Subcutaneous abdominal adipose tissue (tissue), 5 donors: ENCODE results near the gene MICALL1.
A peak's percentile ranks its signal among the peaks of the same experiment; 100 is the strongest.

Experiments
- H3K27ac ChIP-seq: one replicate; pipeline ENCODE4 v1.7.0; 2013; ENCODE audit warnings: low read depth, mild to moderate bottlenecking, inconsistent platforms, low read length, moderate library complexity
- H3K27me3 ChIP-seq, 5 donors: one replicate each; pipeline ENCODE4 v1.7.0; 2013; ENCODE audit warnings: low read length in 5 of 5, inconsistent platforms in 1 of 5; ENCODE audit not compliant: control insufficient read depth in 5 of 5, insufficient read depth in 4 of 5
- H3K36me3 ChIP-seq, 5 donors: one replicate each; pipeline ENCODE4 v1.7.0; 2013; ENCODE audit warnings: low read length in 5 of 5; ENCODE audit not compliant: control insufficient read depth in 5 of 5, insufficient read depth in 5 of 5
- H3K4me1 ChIP-seq, 5 donors: one replicate each; pipeline ENCODE4 v1.7.0; 2013; ENCODE audit warnings: low read length in 5 of 5, mild to moderate bottlenecking in 3 of 5, moderate library complexity in 1 of 5; ENCODE audit not compliant: control insufficient read depth in 5 of 5, insufficient read depth in 5 of 5
- H3K4me3 ChIP-seq, 5 donors: one replicate each; pipeline ENCODE4 v1.7.0; 2013; ENCODE audit warnings: low read length in 5 of 5, low read depth in 1 of 5
- H3K9ac ChIP-seq, 5 donors: one replicate each; pipeline ENCODE4 v1.7.0; 2013; ENCODE audit warnings: low read length in 5 of 5, mild to moderate bottlenecking in 4 of 5, moderate library complexity in 3 of 5
- H3K9me3 ChIP-seq, 5 donors: one replicate each; pipeline ENCODE4 v1.7.0; 2013; ENCODE audit warnings: low read length in 5 of 5; ENCODE audit not compliant: control insufficient read depth in 5 of 5
- donor health status: healthy.
- donor health status: healthy.
- donor health status: healthy.
- donor health status: healthy.
- donor health status: healthy.

The MICALL1 gene

GRCh38 chr22:37892566-37893335, 13.3 kb upstream of the MICALL1 start:
- Histone ChIP-seq H3K36me3 (peaks cover 10 to 39% (median 20%) of the 10 kb centered on the region in 5 donors), H3K4me3 (no peak overlapping the region), H3K27ac (peak overlapping the region; percentile 32), H3K9ac (no peak overlapping the region), H3K27me3 (no peaks in the 10 kb centered on the region), H3K4me1 (peaks cover 9 to 50% (median 41%) of the 10 kb centered on the region in 5 donors), H3K9me3 (no peaks in the 10 kb centered on the region)

DNA sequence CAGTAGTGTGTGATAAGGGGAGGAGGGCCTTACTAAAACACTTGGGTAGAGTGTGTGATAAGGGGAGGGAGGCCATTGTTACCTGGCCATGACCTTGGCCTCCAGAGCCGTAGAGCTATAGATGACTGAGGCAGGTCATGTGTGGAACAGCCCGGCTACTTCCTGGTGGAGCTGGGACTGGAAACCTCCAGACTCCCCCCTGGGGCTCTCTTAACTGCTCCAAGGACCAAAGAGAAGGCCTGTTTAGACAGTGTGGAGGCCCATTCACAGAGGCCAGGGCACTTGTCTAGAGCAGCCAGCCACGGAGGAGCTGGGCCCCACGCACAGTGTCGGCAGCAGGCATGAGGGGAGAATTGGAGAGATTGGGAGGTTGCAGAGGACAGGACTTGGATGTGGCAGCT, 12.5 kb upstream of the MICALL1 start:
- Histone ChIP-seq H3K27ac (peak overlapping the region; percentile 32), H3K36me3 (peaks cover 3 to 32% (median 14%) of the 10 kb centered on the region in 5 donors), H3K9me3 (no peaks in the 10 kb centered on the region), H3K4me1 (peaks cover 9 to 47% (median 35%) of the 10 kb centered on the region in 5 donors), H3K27me3 (no peaks in the 10 kb centered on the region), H3K4me3 (no peak overlapping the region), H3K9ac (no peak overlapping the region)

GRCh38 chr22:37894939-37895670, 11.0 kb upstream of the MICALL1 start:
- Histone ChIP-seq H3K4me3 (no peak overlapping the region), H3K9me3 (no peaks in the 10 kb centered on the region), H3K4me1 (peaks cover 9 to 47% (median 35%) of the 10 kb centered on the region in 5 donors), H3K27ac (peak overlapping the region; percentile 57), H3K27me3 (no peaks in the 10 kb centered on the region), H3K36me3 (peaks cover 0 to 17% (median 2%) of the 10 kb centered on the region in 5 donors), H3K9ac (peak overlapping the region in 1 of 5 donors; percentile 12)

- Histone ChIP-seq H3K9ac (peak overlapping the region in 4 of 5 donors; percentile 4 to 59 (median 24)), H3K27ac (peak overlapping the region; percentile 71)
These were observed 9.9 kb upstream of the MICALL1 start for GRCh38 chr22:37896181-37896592.

DNA sequence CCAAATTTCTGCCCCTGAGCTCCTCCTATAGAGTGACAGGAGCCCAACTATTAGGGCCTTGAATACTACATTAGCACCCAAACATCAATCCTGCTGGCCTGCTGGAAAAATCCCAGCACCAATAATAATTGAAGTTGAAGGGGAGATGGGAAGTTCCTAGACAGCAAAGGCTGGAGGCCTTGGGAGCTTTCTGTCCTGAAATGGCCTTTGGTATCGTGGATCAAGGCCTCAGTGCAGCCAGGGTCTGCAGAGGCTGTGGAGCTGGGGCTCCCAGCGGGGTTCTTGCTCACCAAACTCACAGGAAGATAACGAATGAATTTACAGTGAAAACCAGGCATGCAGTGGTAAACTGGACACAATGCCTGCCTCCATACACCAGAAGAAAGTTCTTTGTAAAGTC, 9.2 kb upstream of the MICALL1 start:
- Histone ChIP-seq H3K27me3 (no peaks in the 10 kb centered on the region), H3K27ac (peak overlapping the region; percentile 71), H3K9ac (peak overlapping the region in 2 of 5 donors; percentile 4 to 29), H3K9me3 (no peaks in the 10 kb centered on the region), H3K4me3 (no peak overlapping the region), H3K36me3 (peaks cover 0 to 4% (median 0%) of the 10 kb centered on the region in 5 donors), H3K4me1 (peaks cover 9 to 46% (median 41%) of the 10 kb centered on the region in 5 donors)

More at GRCh38 chr22:37896181-37896592, 9.9 kb upstream of the MICALL1 start:
- H3K4me3 ChIP-seq, result no peak overlapping the region
- peaks cover 0 to 12% (median 0%) of the 10 kb centered on the region in 5 donors for H3K36me3 ChIP-seq
- peaks cover 9 to 47% (median 37%) of the 10 kb centered on the region in 5 donors for H3K4me1 ChIP-seq
- H3K27me3 ChIP-seq, result no peaks in the 10 kb centered on the region
- no peaks in the 10 kb centered on the region for H3K9me3 ChIP-seq

DNA sequence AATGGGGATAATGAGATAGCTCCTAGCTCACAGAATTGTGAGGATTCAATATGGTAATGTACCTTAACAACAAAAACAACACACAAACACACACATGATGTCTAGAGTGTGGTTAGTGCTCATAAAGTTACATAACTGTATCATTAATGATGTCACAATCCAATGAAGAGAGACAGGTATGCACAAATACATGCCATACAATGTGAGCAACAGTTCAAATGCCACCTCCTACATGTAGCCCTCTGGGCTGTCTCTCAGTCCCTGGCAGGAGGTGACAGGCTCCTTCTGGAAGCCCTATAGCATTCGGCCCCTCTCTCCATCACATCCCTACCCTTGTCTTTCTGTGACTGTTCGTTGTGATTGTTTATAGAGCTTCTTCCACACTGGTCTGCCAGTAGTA, 8.3 kb upstream of the MICALL1 start:
- H3K9me3 ChIP-seq, result no peaks in the 10 kb centered on the region
- H3K36me3 ChIP-seq, result no peaks in the 10 kb centered on the region
- peaks cover 9 to 39% (median 34%) of the 10 kb centered on the region in 5 donors for H3K4me1 ChIP-seq
- H3K9ac ChIP-seq, result no peak overlapping the region
- H3K27me3 ChIP-seq, result no peaks in the 10 kb centered on the region
- H3K27ac ChIP-seq, result no peak overlapping the region
- H3K4me3 ChIP-seq, result no peak overlapping the region

DNA sequence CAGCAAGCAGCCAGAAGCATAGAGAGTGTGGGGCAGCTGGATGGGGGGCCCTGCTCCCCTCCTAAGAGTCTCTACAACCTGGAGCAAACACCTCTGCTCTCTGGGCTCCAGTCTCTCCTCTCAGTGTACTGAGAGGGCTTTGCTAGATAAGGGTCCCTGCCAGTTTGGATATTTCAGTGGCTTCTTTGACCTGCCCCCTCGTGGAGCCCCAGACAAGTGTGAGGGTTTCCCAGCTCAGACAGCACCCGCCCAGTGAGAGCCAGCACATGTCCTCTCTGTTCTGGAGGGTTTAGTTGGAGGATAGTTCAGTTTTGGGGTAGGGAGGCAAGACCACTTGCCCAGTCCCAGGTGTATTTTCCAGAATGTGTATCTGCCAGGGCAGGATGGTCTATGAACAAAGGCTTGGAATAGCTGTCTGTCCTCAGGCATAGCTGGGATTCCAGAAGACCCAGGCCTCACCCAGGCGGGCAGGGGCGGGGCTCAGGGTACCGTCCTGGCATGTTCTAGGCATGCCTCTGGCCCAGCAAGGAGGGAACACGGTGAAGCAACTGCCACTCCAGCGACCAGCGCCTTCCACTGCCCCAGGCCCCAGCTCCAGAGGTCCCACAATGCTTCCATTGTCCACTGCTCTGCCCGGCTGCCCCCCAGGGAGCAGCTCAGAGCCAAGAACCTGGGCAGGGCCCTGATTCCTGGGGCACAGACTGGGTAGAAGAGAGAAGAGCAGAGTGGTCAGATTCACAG, 7.5 kb upstream of the MICALL1 start:
- Histone ChIP-seq H3K36me3 (no peaks in the 10 kb centered on the region), H3K4me1 (peaks cover 7 to 31% (median 26%) of the 10 kb centered on the region in 5 donors), H3K4me3 (no peak overlapping the region), H3K27ac (no peak overlapping the region), H3K27me3 (no peaks in the 10 kb centered on the region), H3K9me3 (no peaks in the 10 kb centered on the region), H3K9ac (no peak overlapping the region)

DNA sequence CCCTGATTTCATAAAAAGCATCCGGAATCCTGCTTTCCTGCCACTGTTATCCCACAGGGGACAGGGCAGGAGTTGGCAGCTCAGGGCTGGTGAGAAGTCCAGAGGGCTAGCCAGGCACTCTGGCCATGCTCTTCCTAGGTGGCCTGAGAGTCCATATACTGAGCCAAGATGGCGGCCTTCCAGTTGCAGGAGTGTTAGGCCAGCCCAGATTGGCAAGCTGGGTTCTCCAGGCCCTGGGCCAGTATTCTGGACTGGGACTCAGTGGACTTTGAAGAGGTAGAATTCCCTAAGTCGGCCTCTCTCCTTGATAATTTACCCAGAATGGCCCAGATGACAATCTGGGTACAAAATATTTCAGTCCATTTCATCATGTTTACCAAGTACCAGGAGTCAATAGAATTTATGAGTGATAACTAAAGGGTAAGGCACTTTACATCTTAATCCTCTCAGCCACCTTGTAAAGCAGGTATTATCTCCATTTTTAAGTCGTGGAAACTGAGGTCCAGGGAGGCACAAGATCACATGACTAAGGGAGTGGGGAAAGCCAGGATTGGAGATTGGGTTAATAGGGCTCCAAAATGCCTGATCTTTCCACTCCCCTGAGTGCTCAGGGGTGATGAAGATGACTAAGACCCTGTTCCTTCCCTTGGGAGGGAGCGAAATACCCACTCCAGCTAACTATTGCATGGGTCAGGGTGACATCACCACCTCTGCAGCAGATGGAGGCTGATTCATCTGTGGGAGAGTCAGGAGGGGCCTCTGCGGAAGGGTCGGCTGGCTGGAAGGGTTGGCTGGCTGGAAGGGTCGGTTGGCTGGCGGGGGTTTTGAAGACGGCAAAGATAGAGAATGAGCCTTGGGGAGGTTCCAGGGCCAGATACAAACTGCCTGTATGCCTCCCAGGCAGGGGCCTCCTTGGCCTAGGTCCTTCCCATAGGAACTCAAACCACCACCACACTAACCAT, 1.2 kb upstream of the MICALL1 start:
- Histone ChIP-seq H3K4me3 (peak overlapping the region in 3 of 5 donors; percentile 63 to 72 (median 66)), H3K27ac (peak overlapping the region; percentile 90), H3K9ac (peak overlapping the region; percentile 43 to 70 (median 56)), H3K36me3 (no peaks in the 10 kb centered on the region), H3K27me3 (no peaks in the 10 kb centered on the region), H3K4me1 (peaks cover 11 to 37% (median 26%) of the 10 kb centered on the region in 5 donors), H3K9me3 (no peaks in the 10 kb centered on the region)
